ENCODE results near the gene LLCFC1.

DNA sequence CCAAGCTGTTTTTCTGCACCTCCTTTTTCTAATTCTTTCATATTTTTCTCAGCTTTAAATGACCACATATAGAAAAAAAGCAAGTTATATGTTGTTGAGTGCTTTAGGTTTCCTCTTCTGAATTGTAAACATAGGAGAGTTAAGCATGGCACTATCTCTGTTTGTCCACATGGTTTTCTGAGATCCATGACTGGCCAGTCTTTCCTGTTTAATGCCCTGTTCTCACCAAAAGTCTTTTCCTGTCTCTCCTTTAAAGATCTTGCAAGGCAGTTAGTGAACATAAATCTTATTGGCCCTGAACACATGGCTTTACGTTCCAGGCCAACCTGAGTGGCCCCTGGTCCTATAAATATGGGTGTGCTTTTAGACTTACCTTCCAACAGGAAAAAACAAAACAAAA is 25.2 kb upstream of the LLCFC1 start:
- TF ChIP-seq CTCF (IDR thresholded peaks at IDR 0.05) (no peak), POLR2A (IDR thresholded peaks at IDR 0.05) (no peak)

All from adrenal gland (tissue), 5 donors.